Left ventricle myocardium inferior (tissue), 1 donor: ENCODE data around the gene ZNF212. TPM values are rescaled to one million over a fixed set of nuclear protein-coding genes. Genes with fewer than 3 reads are reported as not detected.
A peak's percentile ranks its signal among the peaks of the same experiment; 100 is the strongest.

Source experiments
- DNase-seq: peaks from one replicate; pipeline ENCODE4 v3.0.0-alpha.2; 2020
- H3K27ac ChIP-seq: fragments of 200-600 bp; replicated peaks from 2 replicates; pipeline ENCODE4 v1.8.0; 2021
- H3K27me3 ChIP-seq: fragments of 200-600 bp; 2 replicates; pipeline ENCODE4 v1.8.0; 2021; ENCODE audit warnings: low read depth
- H3K36me3 ChIP-seq: fragments of 200-600 bp; 2 replicates; pipeline ENCODE4 v1.8.0; 2021
- H3K4me1 ChIP-seq: fragments of 200-600 bp; 2 replicates; pipeline ENCODE4 v1.8.0; 2021
- H3K4me3 ChIP-seq: fragments of 200-600 bp; 2 replicates; pipeline ENCODE4 v1.8.0; 2021; ENCODE audit warnings: mild to moderate bottlenecking, moderate library complexity
- H3K9me3 ChIP-seq: fragments of 200-600 bp; replicated peaks from 2 replicates; pipeline ENCODE4 v1.8.0; 2021
- intact Hi-C: fragments of 100-400 bp; cut with micrococcal nuclease; formaldehyde crosslinking; loops from one replicate; pipeline ENCODE4 v1.11.0; 2022
- total RNA-seq: library from RNA; stranded (reverse); fragmentation: NEBNext Ultra II Directional; extraction: Animal tissue kit (Norgen Biotek cat#: 25700); gene quantifications from one replicate; pipeline ENCODE4 v1.2.1, GENCODE V29; 2021
- TF ChIP-seq, protein P1 (sequence below): fragments of 200-600 bp; IDR thresholded peaks from 2 replicates; pipeline ENCODE4 v1.8.0; 2021; ENCODE audit warnings: antibody characterized with exemption, mild to moderate bottlenecking, borderline replicate concordance
- donor health status: DM: no; HTN: yes; CAD: no; lungs with severe emphysema.

The ZNF212 gene
- total RNA-seq, 1 donor from 2014 or later: 5.4 TPM

- DNase-seq: no peak
- H3K9me3 ChIP-seq: no peaks in the 10 kb centered on the region
- no peak overlapping the region for H3K4me3 ChIP-seq
- peaks cover 95% of the 10 kb centered on the region for H3K36me3 ChIP-seq
- H3K27ac ChIP-seq: no peak overlapping the region
- TF ChIP-seq, protein P1, sequence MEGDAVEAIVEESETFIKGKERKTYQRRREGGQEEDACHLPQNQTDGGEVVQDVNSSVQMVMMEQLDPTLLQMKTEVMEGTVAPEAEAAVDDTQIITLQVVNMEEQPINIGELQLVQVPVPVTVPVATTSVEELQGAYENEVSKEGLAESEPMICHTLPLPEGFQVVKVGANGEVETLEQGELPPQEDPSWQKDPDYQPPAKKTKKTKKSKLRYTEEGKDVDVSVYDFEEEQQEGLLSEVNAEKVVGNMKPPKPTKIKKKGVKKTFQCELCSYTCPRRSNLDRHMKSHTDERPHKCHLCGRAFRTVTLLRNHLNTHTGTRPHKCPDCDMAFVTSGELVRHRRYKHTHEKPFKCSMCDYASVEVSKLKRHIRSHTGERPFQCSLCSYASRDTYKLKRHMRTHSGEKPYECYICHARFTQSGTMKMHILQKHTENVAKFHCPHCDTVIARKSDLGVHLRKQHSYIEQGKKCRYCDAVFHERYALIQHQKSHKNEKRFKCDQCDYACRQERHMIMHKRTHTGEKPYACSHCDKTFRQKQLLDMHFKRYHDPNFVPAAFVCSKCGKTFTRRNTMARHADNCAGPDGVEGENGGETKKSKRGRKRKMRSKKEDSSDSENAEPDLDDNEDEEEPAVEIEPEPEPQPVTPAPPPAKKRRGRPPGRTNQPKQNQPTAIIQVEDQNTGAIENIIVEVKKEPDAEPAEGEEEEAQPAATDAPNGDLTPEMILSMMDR: no peak
- H3K27me3 ChIP-seq: no peaks in the 10 kb centered on the region
- intact Hi-C loops: no loop called here
- peaks cover 17% of the 10 kb centered on the region for H3K4me1 ChIP-seq
Measured at GRCh38 chr7:149205690-149206381, 33.6 kb upstream of the ZNF212 start.

DNA sequence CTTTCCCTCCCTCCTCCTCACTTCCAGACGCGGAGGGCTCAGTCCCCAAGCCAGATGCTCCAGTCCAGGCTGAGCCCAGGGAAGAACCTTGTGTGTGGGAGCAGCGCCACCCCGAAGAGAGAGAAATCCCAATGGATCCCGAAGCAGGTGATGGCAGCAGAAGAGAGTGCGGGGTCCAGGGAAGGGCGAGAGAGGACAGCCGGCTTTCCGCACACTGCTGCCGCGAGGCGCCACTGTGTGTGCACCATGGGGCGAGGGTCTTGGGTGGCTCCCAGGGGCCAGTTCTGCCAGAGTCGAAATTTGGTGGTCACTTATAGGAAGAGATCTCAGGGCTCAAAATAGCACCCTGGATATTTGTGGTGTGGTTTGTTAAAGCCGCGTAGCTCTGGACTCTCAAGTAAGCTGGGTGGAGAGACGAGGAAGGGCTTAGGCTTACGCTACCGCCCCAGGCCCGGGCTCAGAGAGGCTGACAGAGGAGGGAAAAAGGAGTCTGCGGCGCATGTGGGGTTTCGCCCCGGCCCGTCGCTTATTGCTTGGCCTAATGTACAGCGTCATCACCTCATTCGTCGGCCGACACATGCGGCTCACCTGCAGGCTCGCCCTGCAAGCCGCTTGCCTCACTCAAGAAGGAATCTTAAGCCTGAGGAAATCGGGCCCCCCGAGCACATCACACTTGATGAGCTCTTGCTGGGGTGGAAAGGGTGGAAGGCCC lies 32.0 kb upstream of the ZNF212 start:
- peaks cover 95% of the 10 kb centered on the region for H3K36me3 ChIP-seq
- DNase-seq: no peak
- H3K4me1 ChIP-seq: peaks cover 15% of the 10 kb centered on the region
- TF ChIP-seq, protein P1: no peak
- H3K4me3 ChIP-seq: no peak overlapping the region
- no peak overlapping the region for H3K27ac ChIP-seq
- H3K9me3 ChIP-seq: no peaks in the 10 kb centered on the region
- intact Hi-C loops: no loop called here
- no peaks in the 10 kb centered on the region for H3K27me3 ChIP-seq

- Histone ChIP-seq H3K4me3 (no peak overlapping the region), H3K27ac (peak overlapping the region; percentile 13), H3K36me3 (peaks cover 95% of the 10 kb centered on the region), H3K27me3 (no peaks in the 10 kb centered on the region), H3K9me3 (no peaks in the 10 kb centered on the region), H3K4me1 (peaks cover 9% of the 10 kb centered on the region)
- intact Hi-C loops: no loop called here
- DNase-seq: no peak
- TF ChIP-seq, protein P1: peak; percentile 47
Measured at GRCh38 chr7:149209518-149210269, 29.8 kb upstream of the ZNF212 start.

DNA sequence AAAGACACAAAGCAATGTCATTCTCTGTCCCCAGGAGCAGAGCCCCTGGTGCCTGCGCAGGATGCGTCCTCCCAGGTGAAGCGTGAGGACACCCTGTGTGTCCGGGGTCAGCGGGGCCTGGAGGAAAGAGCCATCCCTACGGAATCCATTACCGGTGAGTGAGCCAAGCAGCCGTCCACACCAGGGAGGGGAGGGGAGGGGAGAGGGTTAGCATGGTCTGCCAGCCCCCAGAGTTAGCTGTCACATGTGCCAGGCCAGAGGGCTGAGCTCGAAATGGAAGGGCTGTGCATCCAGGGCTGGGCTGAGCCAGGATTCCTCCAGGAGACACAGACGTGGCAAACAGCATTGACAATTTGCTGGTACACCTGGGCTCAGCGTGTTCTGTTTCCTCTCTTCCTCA lies 28.9 kb upstream of the ZNF212 start:
- TF ChIP-seq, protein P1: no peak
- H3K9me3 ChIP-seq: no peaks in the 10 kb centered on the region
- intact Hi-C loops: no loop called here
- peak overlapping the region; percentile 13 for H3K27ac ChIP-seq
- H3K4me3 ChIP-seq: no peak overlapping the region
- H3K4me1 ChIP-seq: peaks cover 9% of the 10 kb centered on the region
- DNase-seq: peak; percentile 26
- peaks cover 98% of the 10 kb centered on the region for H3K36me3 ChIP-seq
- H3K27me3 ChIP-seq: no peaks in the 10 kb centered on the region

GRCh38 chr7:149214020-149214720 lies 25.3 kb upstream of the ZNF212 start:
- Histone ChIP-seq H3K36me3 (peaks cover 98% of the 10 kb centered on the region), H3K9me3 (no peaks in the 10 kb centered on the region), H3K4me1 (peaks cover 13% of the 10 kb centered on the region), H3K27ac (peak overlapping the region; percentile 1), H3K4me3 (no peak overlapping the region), H3K27me3 (no peaks in the 10 kb centered on the region)
- intact Hi-C loops: no loop called here
- DNase-seq: no peak
- TF ChIP-seq, protein P1: no peak
